Thymus (tissue), 11 donors: ENCODE data around the gene FBXW8. TPM values are rescaled to one million over a fixed set of nuclear protein-coding genes. Genes with fewer than 3 reads are reported as not detected.

Experiments used
- DNase-seq, 9 donors: peaks; one replicate each; pipeline ENCODE4 v3.0.0-alpha.2; 2013; ENCODE audit warnings: low spot score in 9 of 9, low read depth in 6 of 9, missing footprints in 1 of 9
- H3K27ac ChIP-seq, 2 donors: one replicate each; pipeline ENCODE4 v1.5.1; 2013; ENCODE audit warnings: control low read depth in 1 of 2, low read depth in 1 of 2, low read length in 1 of 2, mild to moderate bottlenecking in 1 of 2, moderate library complexity in 1 of 2
- H3K27me3 ChIP-seq, 2 donors: one replicate each; pipeline ENCODE4 v1.5.1; 2013; ENCODE audit warnings: low read length in 1 of 2; ENCODE audit not compliant: control insufficient read depth in 2 of 2, insufficient read depth in 1 of 2
- H3K36me3 ChIP-seq, 2 donors: one replicate each; pipeline ENCODE4 v1.5.1; 2013; ENCODE audit warnings: low read length in 1 of 2, mild to moderate bottlenecking in 1 of 2, moderate library complexity in 1 of 2; ENCODE audit not compliant: control insufficient read depth in 2 of 2, insufficient read depth in 2 of 2
- H3K4me1 ChIP-seq, 2 donors: one replicate each; pipeline ENCODE4 v1.5.1; 2013; ENCODE audit warnings: low read length in 2 of 2; ENCODE audit not compliant: control insufficient read depth in 2 of 2, insufficient read depth in 2 of 2
- H3K4me3 ChIP-seq, 2 donors: one replicate each; pipeline ENCODE4 v1.5.1; 2013; ENCODE audit warnings: low read length in 2 of 2, control low read depth in 1 of 2, mild to moderate bottlenecking in 1 of 2
- H3K9me3 ChIP-seq, 2 donors: one replicate each; pipeline ENCODE4 v1.5.1; 2013; ENCODE audit warnings: low read length in 1 of 2, mild to moderate bottlenecking in 1 of 2; ENCODE audit not compliant: control insufficient read depth in 2 of 2, insufficient read depth in 1 of 2
- WGBS: extraction: QIAGEN DNeasy Blood & Tissue Kit; methylation state at CpG from one replicate; pipeline ENCODE4 v1.1.7; 2013; 5-methylcytosine and 5-hydroxymethylcytosine counted together
- polyA plus RNA-seq: library from polyadenylated mRNA; stranded (reverse); fragments of 200-250 nt; gene quantifications from one replicate; pipeline ENCODE4 v1.2.3, GENCODE V29; 2013
- total RNA-seq: library from RNA; stranded (reverse); fragments of 120-200 nt; gene quantifications from one replicate; pipeline ENCODE4 v1.2.4, GENCODE V29; 2013
- donor health status: healthy.

The FBXW8 gene
- total and polyA plus RNA-seq, 2 donors, result 4.5 to 6.0 TPM

GRCh38 chr12:116926283-116927243 is 15.8 kb downstream of the FBXW8 start:
- no peak for DNase-seq
- Histone ChIP-seq H3K4me1 (peaks cover 7 to 8% of the 10 kb centered on the region in 2 donors), H3K4me3 (no peak overlapping the region), H3K27me3 (no peaks in the 10 kb centered on the region), H3K9me3 (no peaks in the 10 kb centered on the region), H3K36me3 (peaks cover 0 to 2% of the 10 kb centered on the region in 2 donors), H3K27ac (no peak overlapping the region)
- 92% methylated on average over 8 of the region's 8 CpGs for WGBS

GRCh38 chr12:116927244-116927940 is 16.6 kb downstream of the FBXW8 start:
- peaks cover 0 to 2% of the 10 kb centered on the region in 2 donors for H3K36me3 ChIP-seq

GRCh38 chr12:116928504-116928903 is 17.8 kb downstream of the FBXW8 start:
- Histone ChIP-seq H3K4me3 (no peak overlapping the region), H3K4me1 (peaks cover 7 to 8% of the 10 kb centered on the region in 2 donors), H3K27me3 (no peaks in the 10 kb centered on the region), H3K9me3 (no peaks in the 10 kb centered on the region), H3K36me3 (peaks cover 0 to 2% of the 10 kb centered on the region in 2 donors), H3K27ac (no peak overlapping the region)
- 95% methylated on average over 5 of the region's 5 CpGs for WGBS
- no peak for DNase-seq

More at GRCh38 chr12:116927244-116927940, 16.6 kb downstream of the FBXW8 start:
- no peak for DNase-seq
- Histone ChIP-seq H3K27ac (no peak overlapping the region), H3K9me3 (no peaks in the 10 kb centered on the region), H3K4me3 (no peak overlapping the region), H3K27me3 (no peaks in the 10 kb centered on the region), H3K4me1 (peaks cover 7 to 8% of the 10 kb centered on the region in 2 donors)
- 87% methylated on average over 9 of the region's 9 CpGs for WGBS

GRCh38 chr12:116929885-116930284 is 19.1 kb downstream of the FBXW8 start:
- Histone ChIP-seq H3K4me1 (peaks cover 2 to 3% of the 10 kb centered on the region in 2 donors), H3K27me3 (no peaks in the 10 kb centered on the region), H3K36me3 (peaks cover 0 to 2% of the 10 kb centered on the region in 2 donors), H3K4me3 (no peak overlapping the region), H3K9me3 (no peaks in the 10 kb centered on the region), H3K27ac (no peak overlapping the region)
- no peak for DNase-seq

GRCh38 chr12:116931665-116932064 is 20.9 kb downstream of the FBXW8 start:
- Histone ChIP-seq H3K9me3 (no peaks in the 10 kb centered on the region), H3K36me3 (peaks cover 0 to 6% of the 10 kb centered on the region in 2 donors), H3K27ac (no peak overlapping the region), H3K4me1 (no peaks in the 10 kb centered on the region), H3K4me3 (no peak overlapping the region), H3K27me3 (no peaks in the 10 kb centered on the region)
- no peak for DNase-seq

- no peak for DNase-seq
- Histone ChIP-seq H3K4me3 (no peak overlapping the region), H3K4me1 (no peaks in the 10 kb centered on the region), H3K9me3 (no peaks in the 10 kb centered on the region), H3K36me3 (peaks cover 0 to 6% of the 10 kb centered on the region in 2 donors), H3K27ac (no peak overlapping the region), H3K27me3 (no peaks in the 10 kb centered on the region)
- WGBS, result 75% methylated on average over 2 of the region's 2 CpGs
Observed at GRCh38 chr12:116933091-116933490, 22.3 kb downstream of the FBXW8 start.

GRCh38 chr12:116933512-116934246 is 22.9 kb downstream of the FBXW8 start:
- H3K27ac ChIP-seq, result no peak overlapping the region
- H3K4me1 ChIP-seq, result no peaks in the 10 kb centered on the region
- 98% methylated on average over 3 of the region's 3 CpGs for WGBS
- no peaks in the 10 kb centered on the region for H3K27me3 ChIP-seq
- peaks cover 0 to 4% of the 10 kb centered on the region in 2 donors for H3K36me3 ChIP-seq
- H3K4me3 ChIP-seq, result no peak overlapping the region
- H3K9me3 ChIP-seq, result no peaks in the 10 kb centered on the region
- no peak for DNase-seq

GRCh38 chr12:116934908-116935705 is 24.4 kb downstream of the FBXW8 start:
- Histone ChIP-seq H3K9me3 (no peaks in the 10 kb centered on the region), H3K36me3 (peaks cover 0 to 4% of the 10 kb centered on the region in 2 donors), H3K27me3 (no peaks in the 10 kb centered on the region), H3K27ac (no peak overlapping the region), H3K4me1 (no peaks in the 10 kb centered on the region), H3K4me3 (no peak overlapping the region)
- whole genome bisulfite sequencing, result 91% methylated on average over 4 of the region's 4 CpGs
- DNase-seq, result no peak
